IMR-90 (cell line): Measurements from ENCODE around the gene ITPR3.

Experiments used
- BHLHE40 ChIP-seq: fragments of 150-350 bp; IDR thresholded peaks from 2 replicates; pipeline ENCODE4 v1.6.1; 2016; ENCODE audit warnings: mild to moderate bottlenecking, low read depth, low read length
- CEBPB ChIP-seq: IDR thresholded peaks from 2 replicates; pipeline ENCODE4 v1.6.1; 2012; ENCODE audit warnings: low read depth, low read length, improper control_type of control experiment
- CHD1 ChIP-seq: IDR thresholded peaks from 2 replicates; pipeline ENCODE4 v1.6.1; 2012; ENCODE audit warnings: low read depth, low read length, improper control_type of control experiment
- CTCF ChIP-seq: conservative IDR thresholded peaks from 2 replicates; pipeline ENCODE4 v1.5.1; 2012; ENCODE audit warnings: mild to moderate bottlenecking, low read depth, low read length, improper control_type of control experiment
- ELK1 ChIP-seq: fragments of 150-350 bp; IDR thresholded peaks from 2 replicates; pipeline ENCODE4 v1.6.1; 2016; ENCODE audit warnings: low read depth, mild to moderate bottlenecking, low read length, moderate library complexity, borderline replicate concordance
- FOS ChIP-seq: fragments of 150-350 bp; IDR thresholded peaks from 2 replicates; pipeline ENCODE4 v1.6.1; 2016; ENCODE audit warnings: low read depth, low read length
- MAZ ChIP-seq: IDR thresholded peaks from 2 replicates; pipeline ENCODE4 v1.6.1; 2012; ENCODE audit warnings: low read depth, mild to moderate bottlenecking, low read length, improper control_type of control experiment, moderate library complexity, borderline replicate concordance
- MXI1 ChIP-seq: IDR thresholded peaks from 2 replicates; pipeline ENCODE4 v1.6.1; 2012; ENCODE audit warnings: low read depth, mild to moderate bottlenecking, low read length, moderate library complexity, borderline replicate concordance
- POLR2A ChIP-seq: IDR thresholded peaks from 2 replicates; pipeline ENCODE4 v1.6.1; 2012; ENCODE audit warnings: mild to moderate bottlenecking, low read depth, low read length
- RAD21 ChIP-seq: IDR thresholded peaks from 2 replicates; pipeline ENCODE4 v1.6.1; 2012; ENCODE audit warnings: low read length, improper control_type of control experiment
- RCOR1 ChIP-seq: IDR thresholded peaks from 2 replicates; pipeline ENCODE4 v1.6.1; 2012; ENCODE audit warnings: mild to moderate bottlenecking, low read length, improper control_type of control experiment; ENCODE audit not compliant: insufficient replicate concordance
- RFX5 ChIP-seq: IDR thresholded peaks from 2 replicates; pipeline ENCODE4 v1.8.0; 2012; ENCODE audit warnings: low read depth, mild to moderate bottlenecking, low read length, moderate library complexity
- SMC3 ChIP-seq: fragments of 150-350 bp; IDR thresholded peaks from 2 replicates; pipeline ENCODE4 v1.6.1; 2016; ENCODE audit warnings: low read depth, mild to moderate bottlenecking, antibody characterized with exemption, low read length, moderate library complexity
- USF2 ChIP-seq: fragments of 150-350 bp; IDR thresholded peaks from 2 replicates; pipeline ENCODE4 v1.6.1; 2017; ENCODE audit warnings: mild to moderate bottlenecking, antibody characterized with exemption, low read length, low read depth

GRCh38 chr6:33584700-33585402 lies 36.3 kb upstream of the ITPR3 start:
- TF ChIP-seq ELK1 (no peak), FOS (no peak), CTCF (no peak), CEBPB (no peak), RFX5 (no peak), USF2 (no peak), POLR2A (no peak), RCOR1 (no peak), RAD21 (no peak), MAZ (no peak), MXI1 (no peak), CHD1 (no peak), BHLHE40 (no peak), SMC3 (no peak)
